ENCODE results near the gene C16orf54.

GRCh38 chr16:29736764-29737163, 9.0 kb downstream of the C16orf54 start:
- TF ChIP-seq CTCF (IDR thresholded peaks at IDR 0.05; ENCODE audit: low read depth, low read length) (no peak), EZH2phosphoT487 (IDR thresholded peaks at IDR 0.05; ENCODE audit: low read depth) (no peak)

Data from OCI-LY3 (cell line).